ENCODE data around the gene CDKN2B-AS1. TPM values are rescaled to one million over a fixed set of nuclear protein-coding genes. Genes with fewer than 3 reads are reported as not detected.

Gene CDKN2B-AS1
- total and polyA plus RNA-seq, 2 experiments from 2014 or later: 0.27 to 0.68 TPM

GRCh38 chr9:22116758-22117157 lies 122.2 kb downstream of the CDKN2B-AS1 start:
- Histone ChIP-seq H3K27ac (no peak overlapping the region), H3K4me1 (ENCODE audit: insufficient read depth) (peaks cover 19% of the 10 kb centered on the region), H3K4me3 (no peak overlapping the region), H3K4me2 (no peak overlapping the region), H3K27me3 (no peaks in the 10 kb centered on the region), H3K36me3 (replicated peaks; ENCODE audit: insufficient read depth, low read depth) (no peaks in the 10 kb centered on the region), H2AFZ (no peak overlapping the region), H3K9me3 (ENCODE audit: low read depth) (no peaks in the 10 kb centered on the region), H3K9me2 (replicated peaks; ENCODE audit: insufficient read depth) (no peaks in the 10 kb centered on the region), H4K20me1 (ENCODE audit: insufficient read depth, poor library complexity, severe bottlenecking) (no peaks in the 10 kb centered on the region), H3K79me2 (no peaks in the 10 kb centered on the region)
- no peak for DNase-seq (ENCODE audit: low spot score)
- TF ChIP-seq EZH2phosphoT487 (IDR thresholded peaks at IDR 0.05; ENCODE audit: low read depth, severe bottlenecking, unreplicated experiment) (no peak), EZH2 (IDR thresholded peaks at IDR 0.05; ENCODE audit: borderline replicate concordance) (no peak)
- TF ChIP-seq, protein P1, sequence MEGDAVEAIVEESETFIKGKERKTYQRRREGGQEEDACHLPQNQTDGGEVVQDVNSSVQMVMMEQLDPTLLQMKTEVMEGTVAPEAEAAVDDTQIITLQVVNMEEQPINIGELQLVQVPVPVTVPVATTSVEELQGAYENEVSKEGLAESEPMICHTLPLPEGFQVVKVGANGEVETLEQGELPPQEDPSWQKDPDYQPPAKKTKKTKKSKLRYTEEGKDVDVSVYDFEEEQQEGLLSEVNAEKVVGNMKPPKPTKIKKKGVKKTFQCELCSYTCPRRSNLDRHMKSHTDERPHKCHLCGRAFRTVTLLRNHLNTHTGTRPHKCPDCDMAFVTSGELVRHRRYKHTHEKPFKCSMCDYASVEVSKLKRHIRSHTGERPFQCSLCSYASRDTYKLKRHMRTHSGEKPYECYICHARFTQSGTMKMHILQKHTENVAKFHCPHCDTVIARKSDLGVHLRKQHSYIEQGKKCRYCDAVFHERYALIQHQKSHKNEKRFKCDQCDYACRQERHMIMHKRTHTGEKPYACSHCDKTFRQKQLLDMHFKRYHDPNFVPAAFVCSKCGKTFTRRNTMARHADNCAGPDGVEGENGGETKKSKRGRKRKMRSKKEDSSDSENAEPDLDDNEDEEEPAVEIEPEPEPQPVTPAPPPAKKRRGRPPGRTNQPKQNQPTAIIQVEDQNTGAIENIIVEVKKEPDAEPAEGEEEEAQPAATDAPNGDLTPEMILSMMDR (IDR thresholded peaks at IDR 0.05; ENCODE audit: poor library complexity): no peak

- peaks cover 19% of the 10 kb centered on the region for H3K4me1 ChIP-seq (ENCODE audit: insufficient read depth)
- WGBS (ENCODE audit: low lambda C conversion rate, missing lambda C conversion rate): 41% methylated on average over 9 of the region's 9 CpGs
- H3K4me2 ChIP-seq: peak overlapping the region; percentile 21
- no peak overlapping the region for H2AFZ ChIP-seq
- DNase-seq (ENCODE audit: low spot score): peak; percentile 40
- H3K27ac ChIP-seq: peak overlapping the region; percentile 66
- H3K9me3 ChIP-seq (ENCODE audit: low read depth): no peaks in the 10 kb centered on the region
- H3K36me3 ChIP-seq (replicated peaks; ENCODE audit: insufficient read depth, low read depth): no peaks in the 10 kb centered on the region
- TF ChIP-seq, protein P1 (IDR thresholded peaks at IDR 0.05; ENCODE audit: poor library complexity): no peak
- no peak for TF ChIP-seq EZH2phosphoT487 (IDR thresholded peaks at IDR 0.05; ENCODE audit: low read depth, severe bottlenecking, unreplicated experiment)
- TF ChIP-seq EZH2 (IDR thresholded peaks at IDR 0.05; ENCODE audit: borderline replicate concordance): no peak
- no peaks in the 10 kb centered on the region for H4K20me1 ChIP-seq (ENCODE audit: insufficient read depth, poor library complexity, severe bottlenecking)
- no peak overlapping the region for H3K4me3 ChIP-seq
- H3K27me3 ChIP-seq: no peaks in the 10 kb centered on the region
- no peaks in the 10 kb centered on the region for H3K9me2 ChIP-seq (replicated peaks; ENCODE audit: insufficient read depth)
- H3K79me2 ChIP-seq: no peaks in the 10 kb centered on the region
These were observed 123.2 kb downstream of the CDKN2B-AS1 start for GRCh38 chr9:22117511-22118384.

GRCh38 chr9:22118810-22119521 lies 124.4 kb downstream of the CDKN2B-AS1 start:
- H3K27me3 ChIP-seq: no peaks in the 10 kb centered on the region
- no peaks in the 10 kb centered on the region for H3K9me3 ChIP-seq (ENCODE audit: low read depth)
- H3K4me2 ChIP-seq: no peak overlapping the region
- H4K20me1 ChIP-seq (ENCODE audit: insufficient read depth, poor library complexity, severe bottlenecking): no peaks in the 10 kb centered on the region
- peaks cover 19% of the 10 kb centered on the region for H3K4me1 ChIP-seq (ENCODE audit: insufficient read depth)
- 85% methylated on average over 5 of the region's 5 CpGs for WGBS (ENCODE audit: low lambda C conversion rate, missing lambda C conversion rate)
- no peak for DNase-seq (ENCODE audit: low spot score)
- H3K9me2 ChIP-seq (replicated peaks; ENCODE audit: insufficient read depth): no peaks in the 10 kb centered on the region
- no peak for TF ChIP-seq EZH2 (IDR thresholded peaks at IDR 0.05; ENCODE audit: borderline replicate concordance)
- TF ChIP-seq, protein P1 (IDR thresholded peaks at IDR 0.05; ENCODE audit: poor library complexity): no peak
- no peak for TF ChIP-seq EZH2phosphoT487 (IDR thresholded peaks at IDR 0.05; ENCODE audit: low read depth, severe bottlenecking, unreplicated experiment)
- no peaks in the 10 kb centered on the region for H3K79me2 ChIP-seq
- no peak overlapping the region for H3K4me3 ChIP-seq
- no peak overlapping the region for H2AFZ ChIP-seq
- H3K36me3 ChIP-seq (replicated peaks; ENCODE audit: insufficient read depth, low read depth): no peaks in the 10 kb centered on the region
- no peak overlapping the region for H3K27ac ChIP-seq
